K562 (cell line): ENCODE measurements around the gene LITAF. TPM values are rescaled to one million over a fixed set of nuclear protein-coding genes. Genes with fewer than 3 reads are reported as not detected.
A peak's percentile ranks its signal among the peaks of the same experiment; 100 is the strongest.

Experiments used
- CBFA2T3 ChIP-seq: fragments of 450-650 bp; IDR thresholded peaks from 2 replicates; pipeline ENCODE4 v1.6.1; 2017
- CTBP1 ChIP-seq: fragments of 450-650 bp; IDR thresholded peaks from 2 replicates; pipeline ENCODE4 v1.6.1; 2016; ENCODE audit warnings: borderline replicate concordance
- DDX20 ChIP-seq: fragments of 450-650 bp; IDR thresholded peaks from 2 replicates; pipeline ENCODE4 v1.6.1; 2016; ENCODE audit warnings: missing genetic modification characterization, low read depth, mild to moderate bottlenecking, missing compliant biosample characterization, moderate library complexity
- LEF1 ChIP-seq: fragments of 450-650 bp; IDR thresholded peaks from 2 replicates; pipeline ENCODE4 v1.6.1; 2016; ENCODE audit warnings: mild to moderate bottlenecking
- MAZ ChIP-seq, 2 experiments: fragments of 450-650 bp in 1 of 2; sonication (generic) in 1 of 2; formaldehyde crosslinking; IDR thresholded peaks in 1 of 2; conservative IDR thresholded peaks in 1 of 2; 2 replicates each; pipeline versions ENCODE4 v1.4.0 to v1.5.0; 2020; ENCODE audit warnings: mild to moderate bottlenecking in 1 of 2, missing genetic modification reagents in 1 of 2
- MYC ChIP-seq, 2 experiments: fragments of 250-450 bp in 1 of 2; sonication (Bioruptor Pico) in 1 of 2; IDR thresholded peaks; 2 replicates each; pipeline versions ENCODE4 v1.5.1 to v1.6.1; 2012 to 2021; ENCODE audit warnings: low read depth in 2 of 2, borderline replicate concordance in 1 of 2, improper control_type of control experiment in 1 of 2, low read length in 1 of 2, mild to moderate bottlenecking in 1 of 2, moderate library complexity in 1 of 2
- RFX1 ChIP-seq: fragments of 450-650 bp; IDR thresholded peaks from 2 replicates; pipeline ENCODE4 v1.6.1; 2016; ENCODE audit warnings: mild to moderate bottlenecking, moderate library complexity
- RNF2 ChIP-seq: sonication (generic); IDR thresholded peaks from 2 replicates; pipeline ENCODE4 v1.6.1; 2016
- SIN3B ChIP-seq: fragments of 450-650 bp; IDR thresholded peaks from 2 replicates; pipeline ENCODE4 v1.6.1; 2017; ENCODE audit warnings: low read depth, mild to moderate bottlenecking, moderate library complexity
- TBL1XR1 ChIP-seq, 2 experiments: IDR thresholded peaks; 2 replicates each; pipeline ENCODE4 v1.6.1; 2012; ENCODE audit warnings: improper control_type of control experiment in 2 of 2, low read length in 2 of 2, mild to moderate bottlenecking in 1 of 2
- polyA plus RNA-seq, 8 experiments: library from polyadenylated mRNA; depleted of rRNA in 4 of 8; stranded (reverse) in 5 of 8; unstranded in 3 of 8; fragments of >200 nt; fragmentation: Nextera tagmentation in 2 of 8; fragmentation: Illumina TruSeq in 1 of 8; extraction: Ambion mirVana in 2 of 8; extraction: Trizol in 1 of 8; gene quantifications; 2 replicates each; pipeline versions ENCODE4 v1.2.1 to v1.2.3, GENCODE V29; 2011 to 2014; ENCODE audit warnings: inconsistent platforms in 1 of 8, missing spikeins in 1 of 8
- total RNA-seq, 7 experiments: library from RNA; depleted of rRNA in 6 of 7; stranded (reverse); fragments of >200 nt in 6 of 7; fragmentation: Illumina TruSeq in 2 of 7; extraction: Trizol in 2 of 7; gene quantifications; 2 replicates each; pipeline versions ENCODE4 v1.2.1 to v1.2.3, GENCODE V29; 2011 to 2021; ENCODE audit warnings: low replicate concordance in 1 of 7
- TF ChIP-seq, protein P1 (sequence below): fragments of 450-650 bp; IDR thresholded peaks from 2 replicates; pipeline ENCODE4 v1.6.1; 2016; ENCODE audit warnings: low read depth, mild to moderate bottlenecking, moderate library complexity
- TF ChIP-seq, protein P2 (sequence below): sonication (generic); formaldehyde crosslinking; IDR thresholded peaks from 2 replicates; pipeline ENCODE4 v1.8.0; 2022; ENCODE audit warnings: mild to moderate bottlenecking, missing genetic modification reagents, borderline replicate concordance
- TF ChIP-seq, protein P3 (sequence below): fragments of 250-450 bp; sonication (Bioruptor Pico); IDR thresholded peaks from 2 replicates; pipeline ENCODE4 v1.4.0; 2020; ENCODE audit warnings: mild to moderate bottlenecking
- TF ChIP-seq, protein P4 (sequence below): IDR thresholded peaks from 2 replicates; pipeline ENCODE4 v1.6.1; 2012; ENCODE audit warnings: low read depth, low read length, improper control_type of control experiment, borderline replicate concordance
- TF ChIP-seq, protein P5 (sequence below): fragments of 450-650 bp; IDR thresholded peaks from 2 replicates; pipeline ENCODE4 v1.6.1; 2017; ENCODE audit warnings: antibody characterized with exemption, mild to moderate bottlenecking

The LITAF gene
- total and polyA plus RNA-seq, 9 of the 15 experiments (the other 6 are each of a cell fraction or from before 2014, with no cell fraction given): 4.1 to 17.8 (median 11.9) TPM

DNA sequence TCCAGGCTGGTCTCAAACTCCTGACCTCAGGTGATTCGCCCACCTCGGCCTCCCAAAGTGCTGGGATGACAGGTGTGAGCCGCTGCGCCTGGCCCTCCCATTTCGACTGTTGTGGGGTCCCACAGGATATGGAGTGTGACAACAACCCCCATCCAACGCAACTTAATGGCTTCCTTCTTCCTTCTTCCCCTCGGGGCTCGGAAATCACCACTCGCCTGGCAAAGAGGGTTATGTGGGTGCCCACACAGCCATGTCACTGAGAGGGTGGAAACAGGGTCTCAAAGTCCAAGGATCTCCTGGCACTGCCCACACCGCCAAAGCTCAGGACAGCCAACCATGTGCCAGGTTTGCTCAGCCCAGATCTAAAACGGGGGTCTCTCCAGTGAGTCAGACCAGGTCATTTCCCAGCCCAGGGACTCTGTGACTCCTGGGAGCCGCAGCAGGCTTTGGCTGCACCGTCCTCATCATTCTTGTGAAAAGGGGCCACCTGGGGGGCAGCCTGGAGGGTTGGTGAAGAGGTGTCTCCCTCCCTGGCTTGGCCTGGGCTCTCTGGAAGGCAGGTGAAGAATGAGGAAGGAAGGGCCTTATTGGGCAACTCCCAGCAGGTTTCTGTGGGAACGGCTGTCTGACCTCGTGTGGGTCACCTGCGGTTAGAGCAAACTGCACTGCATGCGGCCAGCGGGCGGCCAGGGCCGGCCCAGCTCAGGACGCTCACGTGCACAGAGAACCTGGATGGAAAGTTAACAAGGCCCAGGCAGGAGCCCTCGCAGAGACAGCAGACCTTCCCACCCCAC is 25.3 kb upstream of the LITAF start (continued):
- TF ChIP-seq, protein P1, sequence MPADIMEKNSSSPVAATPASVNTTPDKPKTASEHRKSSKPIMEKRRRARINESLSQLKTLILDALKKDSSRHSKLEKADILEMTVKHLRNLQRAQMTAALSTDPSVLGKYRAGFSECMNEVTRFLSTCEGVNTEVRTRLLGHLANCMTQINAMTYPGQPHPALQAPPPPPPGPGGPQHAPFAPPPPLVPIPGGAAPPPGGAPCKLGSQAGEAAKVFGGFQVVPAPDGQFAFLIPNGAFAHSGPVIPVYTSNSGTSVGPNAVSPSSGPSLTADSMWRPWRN: peak; percentile 99
- peak; percentile 95 for TF ChIP-seq MYC (IDR thresholded peaks at IDR 0.05; ENCODE audit: low read depth, low read length)
- TF ChIP-seq MYC (CRISPR knock-in tag; IDR thresholded peaks at IDR 0.05; ENCODE audit: borderline replicate concordance, low read depth): no peak
- no peak for TF ChIP-seq DDX20
- TF ChIP-seq SIN3B: no peak
- peak; percentile 38; the same call in 1 of the 2 replicates for TF ChIP-seq CBFA2T3
- TF ChIP-seq LEF1: peak; percentile 92; the same call in 1 of the 2 replicates
- peak; percentile 83; the same call in 1 of the 2 replicates for TF ChIP-seq CTBP1
- peak in 1 of 2 experiments; percentile 57; a peak in 1 of 4 replicates for TF ChIP-seq TBL1XR1 (IDR thresholded peaks at IDR 0.05; ENCODE audit: low read length in 2 of 2)
- TF ChIP-seq RNF2: peak; percentile 79; the same call in 1 of the 2 replicates
- TF ChIP-seq RFX1: peak; percentile 56
- TF ChIP-seq, protein P2, sequence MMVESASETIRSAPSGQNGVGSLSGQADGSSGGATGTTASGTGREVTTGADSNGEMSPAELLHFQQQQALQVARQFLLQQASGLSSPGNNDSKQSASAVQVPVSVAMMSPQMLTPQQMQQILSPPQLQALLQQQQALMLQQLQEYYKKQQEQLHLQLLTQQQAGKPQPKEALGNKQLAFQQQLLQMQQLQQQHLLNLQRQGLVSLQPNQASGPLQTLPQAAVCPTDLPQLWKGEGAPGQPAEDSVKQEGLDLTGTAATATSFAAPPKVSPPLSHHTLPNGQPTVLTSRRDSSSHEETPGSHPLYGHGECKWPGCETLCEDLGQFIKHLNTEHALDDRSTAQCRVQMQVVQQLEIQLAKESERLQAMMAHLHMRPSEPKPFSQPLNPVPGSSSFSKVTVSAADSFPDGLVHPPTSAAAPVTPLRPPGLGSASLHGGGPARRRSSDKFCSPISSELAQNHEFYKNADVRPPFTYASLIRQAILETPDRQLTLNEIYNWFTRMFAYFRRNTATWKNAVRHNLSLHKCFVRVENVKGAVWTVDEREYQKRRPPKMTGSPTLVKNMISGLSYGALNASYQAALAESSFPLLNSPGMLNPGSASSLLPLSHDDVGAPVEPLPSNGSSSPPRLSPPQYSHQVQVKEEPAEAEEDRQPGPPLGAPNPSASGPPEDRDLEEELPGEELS (CRISPR knock-in tag): peak; percentile 92; the same call in 1 of the 2 replicates
- peak; percentile 48 to 51; a peak in 2 of 4 replicates for TF ChIP-seq MAZ (CRISPR knock-in tag; conservative IDR thresholded peaks at IDR 0.05 in 1 of 2, IDR thresholded peaks at IDR 0.05 in 1 of 2)
- TF ChIP-seq, protein P3, sequence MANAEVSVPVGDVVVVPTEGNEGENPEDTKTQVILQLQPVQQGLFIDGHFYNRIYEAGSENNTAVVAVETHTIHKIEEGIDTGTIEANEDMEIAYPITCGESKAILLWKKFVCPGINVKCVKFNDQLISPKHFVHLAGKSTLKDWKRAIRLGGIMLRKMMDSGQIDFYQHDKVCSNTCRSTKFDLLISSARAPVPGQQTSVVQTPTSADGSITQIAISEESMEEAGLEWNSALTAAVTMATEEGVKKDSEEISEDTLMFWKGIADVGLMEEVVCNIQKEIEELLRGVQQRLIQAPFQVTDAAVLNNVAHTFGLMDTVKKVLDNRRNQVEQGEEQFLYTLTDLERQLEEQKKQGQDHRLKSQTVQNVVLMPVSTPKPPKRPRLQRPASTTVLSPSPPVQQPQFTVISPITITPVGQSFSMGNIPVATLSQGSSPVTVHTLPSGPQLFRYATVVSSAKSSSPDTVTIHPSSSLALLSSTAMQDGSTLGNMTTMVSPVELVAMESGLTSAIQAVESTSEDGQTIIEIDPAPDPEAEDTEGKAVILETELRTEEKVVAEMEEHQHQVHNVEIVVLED (CRISPR knock-in tag): no peak
- TF ChIP-seq, protein P4, sequence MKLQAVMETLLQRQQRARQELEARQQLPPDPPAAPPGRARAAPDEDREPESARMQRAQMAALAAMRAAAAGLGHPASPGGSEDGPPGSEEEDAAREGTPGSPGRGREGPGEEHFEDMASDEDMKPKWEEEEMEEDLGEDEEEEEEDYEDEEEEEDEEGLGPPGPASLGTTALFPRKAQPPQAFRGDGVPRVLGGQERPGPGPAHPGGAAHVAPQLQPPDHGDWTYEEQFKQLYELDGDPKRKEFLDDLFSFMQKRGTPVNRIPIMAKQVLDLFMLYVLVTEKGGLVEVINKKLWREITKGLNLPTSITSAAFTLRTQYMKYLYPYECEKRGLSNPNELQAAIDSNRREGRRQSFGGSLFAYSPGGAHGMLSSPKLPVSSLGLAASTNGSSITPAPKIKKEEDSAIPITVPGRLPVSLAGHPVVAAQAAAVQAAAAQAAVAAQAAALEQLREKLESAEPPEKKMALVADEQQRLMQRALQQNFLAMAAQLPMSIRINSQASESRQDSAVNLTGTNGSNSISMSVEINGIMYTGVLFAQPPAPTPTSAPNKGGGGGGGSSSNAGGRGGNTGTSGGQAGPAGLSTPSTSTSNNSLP: no peak
- TF ChIP-seq, protein P5, sequence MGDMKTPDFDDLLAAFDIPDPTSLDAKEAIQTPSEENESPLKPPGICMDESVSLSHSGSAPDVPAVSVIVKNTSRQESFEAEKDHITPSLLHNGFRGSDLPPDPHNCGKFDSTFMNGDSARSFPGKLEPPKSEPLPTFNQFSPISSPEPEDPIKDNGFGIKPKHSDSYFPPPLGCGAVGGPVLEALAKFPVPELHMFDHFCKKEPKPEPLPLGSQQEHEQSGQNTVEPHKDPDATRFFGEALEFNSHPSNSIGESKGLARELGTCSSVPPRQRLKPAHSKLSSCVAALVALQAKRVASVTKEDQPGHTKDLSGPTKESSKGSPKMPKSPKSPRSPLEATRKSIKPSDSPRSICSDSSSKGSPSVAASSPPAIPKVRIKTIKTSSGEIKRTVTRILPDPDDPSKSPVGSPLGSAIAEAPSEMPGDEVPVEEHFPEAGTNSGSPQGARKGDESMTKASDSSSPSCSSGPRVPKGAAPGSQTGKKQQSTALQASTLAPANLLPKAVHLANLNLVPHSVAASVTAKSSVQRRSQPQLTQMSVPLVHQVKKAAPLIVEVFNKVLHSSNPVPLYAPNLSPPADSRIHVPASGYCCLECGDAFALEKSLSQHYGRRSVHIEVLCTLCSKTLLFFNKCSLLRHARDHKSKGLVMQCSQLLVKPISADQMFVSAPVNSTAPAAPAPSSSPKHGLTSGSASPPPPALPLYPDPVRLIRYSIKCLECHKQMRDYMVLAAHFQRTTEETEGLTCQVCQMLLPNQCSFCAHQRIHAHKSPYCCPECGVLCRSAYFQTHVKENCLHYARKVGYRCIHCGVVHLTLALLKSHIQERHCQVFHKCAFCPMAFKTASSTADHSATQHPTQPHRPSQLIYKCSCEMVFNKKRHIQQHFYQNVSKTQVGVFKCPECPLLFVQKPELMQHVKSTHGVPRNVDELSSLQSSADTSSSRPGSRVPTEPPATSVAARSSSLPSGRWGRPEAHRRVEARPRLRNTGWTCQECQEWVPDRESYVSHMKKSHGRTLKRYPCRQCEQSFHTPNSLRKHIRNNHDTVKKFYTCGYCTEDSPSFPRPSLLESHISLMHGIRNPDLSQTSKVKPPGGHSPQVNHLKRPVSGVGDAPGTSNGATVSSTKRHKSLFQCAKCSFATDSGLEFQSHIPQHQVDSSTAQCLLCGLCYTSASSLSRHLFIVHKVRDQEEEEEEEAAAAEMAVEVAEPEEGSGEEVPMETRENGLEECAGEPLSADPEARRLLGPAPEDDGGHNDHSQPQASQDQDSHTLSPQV: peak; percentile 76; the same call in 1 of the 2 replicates
